NCI-H128 (cell line): ENCODE measurements around the gene COG4.
"Not testable (repeated sequence)": the region's sequence is repeated elsewhere in the genome, so short reads cannot be mapped to it uniquely, and the experiment has no call there.

Source experiments
- DNase-seq: peaks from one replicate; lab custom pipeline; 2025; ENCODE audit not compliant: unreplicated experiment; lab: John Stamatoyannopoulos, UW

The COG4 gene

GRCh38 chr16:70523076-70523742 is at the start of gene COG4:
Gene COG4, minus strand, starts transcription at chr16:70523554. Its CDS starts 11 bp downstream, at chr16:70523543.
- DNase-seq: peak; percentile 59

GRCh38 chr16:70572926-70573270 is 49.5 kb upstream of the COG4 start:
- DNase-seq: no peak

GRCh38 chr16:70572050-70572925 is 48.9 kb upstream of the COG4 start:
- no peak for DNase-seq

GRCh38 chr16:70571623-70572022 is 48.3 kb upstream of the COG4 start:
- DNase-seq: no peak

- DNase-seq: no peak
Observed at GRCh38 chr16:70570967-70571570, 47.7 kb upstream of the COG4 start.

GRCh38 chr16:70569752-70570151 is 46.4 kb upstream of the COG4 start:
- DNase-seq: no peak

GRCh38 chr16:70568601-70569237 is 45.4 kb upstream of the COG4 start:
- DNase-seq: no peak

GRCh38 chr16:70565053-70565452 is 41.7 kb upstream of the COG4 start:
- DNase-seq: no peak

- no peak for DNase-seq
Observed at GRCh38 chr16:70563636-70564035, 40.3 kb upstream of the COG4 start.

- no peak for DNase-seq
Observed at GRCh38 chr16:70561623-70562022, 38.3 kb upstream of the COG4 start.

GRCh38 chr16:70556063-70556462 is 32.7 kb upstream of the COG4 start:
- DNase-seq: no peak

GRCh38 chr16:70553645-70554044 is 30.3 kb upstream of the COG4 start:
- DNase-seq: no peak

GRCh38 chr16:70552675-70553074 is 29.3 kb upstream of the COG4 start:
- no peak for DNase-seq

GRCh38 chr16:70551788-70552187 is 28.4 kb upstream of the COG4 start:
- no peak for DNase-seq

GRCh38 chr16:70550082-70550481 is 26.7 kb upstream of the COG4 start:
- no peak for DNase-seq

GRCh38 chr16:70548936-70549335 is 25.6 kb upstream of the COG4 start:
- DNase-seq: no peak

GRCh38 chr16:70544548-70544947 is 21.2 kb upstream of the COG4 start:
- DNase-seq: no peak

- DNase-seq: no peak
Observed at GRCh38 chr16:70540994-70541393, 17.6 kb upstream of the COG4 start.

GRCh38 chr16:70534971-70535370 is 11.6 kb upstream of the COG4 start:
- DNase-seq: no peak

- not testable (repeated sequence) for DNase-seq
Observed at GRCh38 chr16:70529954-70530353, 6.6 kb upstream of the COG4 start.

- DNase-seq: no peak
Observed at GRCh38 chr16:70529051-70529777, 5.9 kb upstream of the COG4 start.
